G401.6 (cell line): ENCODE measurements around the gene PRKN.
"Not testable (repeated sequence)": the region's sequence is repeated elsewhere in the genome, so short reads cannot be mapped to it uniquely, and the experiment has no call there.

Source experiments
- FAIRE-seq: peaks from 2 replicates; lab custom pipeline; 2012; peaks lifted over from hg19 to GRCh38; lab: Jason Lieb, UNC

Gene PRKN

DNA sequence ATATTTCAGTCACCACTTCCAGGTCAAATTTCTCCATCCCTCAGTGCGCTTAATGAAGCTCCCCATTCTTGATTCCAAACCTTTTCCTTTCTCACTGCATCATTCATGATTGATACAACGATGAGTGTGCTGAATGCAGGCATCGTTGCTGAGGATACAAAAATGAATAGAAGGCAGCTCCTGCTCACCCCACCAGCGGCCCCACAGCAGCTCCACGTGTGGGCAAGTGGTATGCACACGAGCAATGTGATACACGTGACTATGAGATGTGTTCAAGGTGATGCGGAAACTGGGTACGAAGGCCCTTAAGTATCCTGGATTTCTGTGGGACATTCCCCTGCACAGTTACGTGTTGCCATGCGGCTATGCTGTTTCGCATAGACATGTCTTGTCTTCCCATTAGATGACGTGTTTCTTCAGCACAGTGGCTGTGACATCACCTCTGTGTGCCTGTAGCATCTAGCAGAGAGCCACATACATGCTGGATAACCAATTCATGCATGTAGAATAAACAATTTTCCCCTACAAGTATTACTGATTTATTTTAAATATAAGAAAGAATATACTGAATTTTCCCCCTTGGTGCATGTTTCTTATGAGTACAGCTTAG, 1193.2 kb downstream of the PRKN start:
- FAIRE-seq, result no peak

- FAIRE-seq, result no peak
Measured at GRCh38 chr6:161533266-161533665, 1194.3 kb downstream of the PRKN start.

GRCh38 chr6:161532536-161532935, 1195.0 kb downstream of the PRKN start:
- FAIRE-seq, result no peak

DNA sequence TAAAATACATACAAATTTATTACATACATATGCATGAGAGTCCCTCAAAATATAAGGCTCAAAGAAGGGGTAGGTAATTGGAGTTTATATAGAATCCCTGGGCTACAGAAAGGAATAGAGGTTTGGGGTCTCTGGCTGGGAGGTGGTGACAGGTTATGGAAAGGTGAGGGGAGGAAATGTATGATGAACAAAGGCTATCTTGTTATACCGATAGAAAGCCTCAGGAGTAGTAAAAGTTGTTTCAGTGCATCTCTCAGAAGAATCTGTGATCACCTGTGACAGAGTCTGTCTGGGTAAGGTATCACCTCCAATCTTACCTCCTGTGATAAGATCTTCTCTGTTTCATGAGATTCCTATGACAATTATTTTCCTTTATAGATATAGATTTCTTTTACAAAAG, 1200.8 kb downstream of the PRKN start:
- no peak for FAIRE-seq

DNA sequence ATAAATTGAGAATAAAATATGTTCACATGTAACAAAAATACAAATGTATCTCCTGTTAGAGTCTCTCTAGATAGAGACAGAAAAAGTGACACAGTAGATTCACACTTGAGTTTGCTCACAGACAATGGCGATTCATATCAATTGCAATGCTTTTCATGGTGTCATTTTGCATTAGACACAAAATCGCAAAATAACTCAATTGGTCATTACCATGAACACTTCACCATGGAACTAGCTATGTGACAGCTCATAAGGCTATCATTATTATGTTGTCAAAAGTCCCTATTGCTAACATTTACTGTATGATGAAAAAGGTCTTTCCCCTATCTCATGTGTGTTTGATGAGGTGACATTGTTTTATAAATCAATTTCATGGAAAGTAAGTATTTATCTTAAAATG, 1204.2 kb downstream of the PRKN start:
- FAIRE-seq, result no peak

GRCh38 chr6:161522276-161522675, 1205.3 kb downstream of the PRKN start:
- FAIRE-seq, result no peak

GRCh38 chr6:161511447-161512095, 1216.0 kb downstream of the PRKN start:
- FAIRE-seq, result no peak

GRCh38 chr6:161508341-161508740, 1219.2 kb downstream of the PRKN start:
- no peak for FAIRE-seq

GRCh38 chr6:161507375-161507774, 1220.2 kb downstream of the PRKN start:
- no peak for FAIRE-seq

DNA sequence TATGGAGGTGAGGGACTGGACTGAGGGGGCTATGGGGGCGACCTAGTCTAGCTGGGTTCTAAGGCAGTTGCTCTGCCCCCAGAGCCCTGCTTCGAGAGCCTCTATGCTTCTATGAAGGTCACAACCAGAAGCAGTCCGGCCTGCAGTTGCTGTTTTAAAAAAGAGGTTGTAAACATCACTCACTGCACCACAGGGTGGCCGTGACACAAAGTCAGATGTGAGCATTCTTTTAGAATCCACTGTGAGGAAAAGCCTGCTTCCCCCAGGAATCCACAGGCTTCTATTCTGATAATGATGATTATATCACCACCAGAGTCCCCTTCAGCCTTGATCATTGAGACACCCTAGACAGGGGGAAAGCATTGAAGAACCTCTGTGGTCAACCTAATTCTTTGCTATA, 1224.0 kb downstream of the PRKN start:
- FAIRE-seq, result no peak

DNA sequence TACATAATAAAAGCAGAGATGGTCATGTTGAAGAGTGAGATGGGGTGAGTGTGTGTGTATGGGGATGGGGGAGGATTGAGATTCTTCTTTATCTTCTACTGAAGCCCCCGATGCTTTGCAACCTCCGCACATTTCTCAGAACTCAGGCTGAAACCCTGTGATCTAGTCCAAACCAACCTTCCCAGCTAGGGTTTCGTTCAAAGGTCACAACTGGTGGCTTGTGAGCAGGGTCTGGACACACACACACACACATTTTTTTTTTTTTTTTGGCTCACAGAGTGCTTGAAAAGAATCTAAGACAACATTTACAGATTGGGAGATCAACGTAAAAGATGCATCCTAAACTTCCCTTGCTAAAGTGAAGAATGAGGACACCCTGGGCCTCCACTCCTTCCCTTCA, 1228.7 kb downstream of the PRKN start:
- no peak for FAIRE-seq

GRCh38 chr6:161498359-161498758, 1229.2 kb downstream of the PRKN start:
- no peak for FAIRE-seq

- FAIRE-seq, result no peak
Measured at GRCh38 chr6:161496941-161497340, 1230.6 kb downstream of the PRKN start.

DNA sequence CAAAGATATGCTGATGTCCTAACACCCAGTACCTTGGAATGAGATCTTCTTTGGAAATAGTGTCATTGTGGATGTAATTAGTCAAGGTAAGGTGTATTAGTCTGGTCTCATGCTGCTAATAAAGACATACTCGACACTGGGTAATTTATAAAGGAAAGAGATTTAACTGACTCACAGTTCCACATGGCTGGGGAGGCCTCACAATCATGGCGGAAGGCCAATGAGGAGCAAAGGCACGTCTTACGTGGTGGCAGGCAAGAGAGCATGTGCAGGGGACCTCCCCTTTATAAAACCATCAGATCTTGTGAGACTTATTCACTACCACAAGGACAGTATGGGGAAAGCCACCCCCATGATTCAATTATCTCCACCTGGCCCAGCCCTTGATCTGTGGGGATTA, 1231.3 kb downstream of the PRKN start:
- FAIRE-seq, result not testable (repeated sequence)

GRCh38 chr6:161494566-161494965, 1233.0 kb downstream of the PRKN start:
- no peak for FAIRE-seq

GRCh38 chr6:161493576-161494118, 1233.9 kb downstream of the PRKN start:
- FAIRE-seq, result no peak

GRCh38 chr6:161489626-161490306, 1237.8 kb downstream of the PRKN start:
- no peak for FAIRE-seq

GRCh38 chr6:161487694-161488093, 1239.9 kb downstream of the PRKN start:
- FAIRE-seq, result no peak

GRCh38 chr6:161487217-161487531, 1240.4 kb downstream of the PRKN start:
- no peak for FAIRE-seq

GRCh38 chr6:161486361-161487216, 1241.0 kb downstream of the PRKN start:
- no peak for FAIRE-seq

- no peak for FAIRE-seq
Measured at GRCh38 chr6:161482517-161482858, 1245.1 kb downstream of the PRKN start.

DNA sequence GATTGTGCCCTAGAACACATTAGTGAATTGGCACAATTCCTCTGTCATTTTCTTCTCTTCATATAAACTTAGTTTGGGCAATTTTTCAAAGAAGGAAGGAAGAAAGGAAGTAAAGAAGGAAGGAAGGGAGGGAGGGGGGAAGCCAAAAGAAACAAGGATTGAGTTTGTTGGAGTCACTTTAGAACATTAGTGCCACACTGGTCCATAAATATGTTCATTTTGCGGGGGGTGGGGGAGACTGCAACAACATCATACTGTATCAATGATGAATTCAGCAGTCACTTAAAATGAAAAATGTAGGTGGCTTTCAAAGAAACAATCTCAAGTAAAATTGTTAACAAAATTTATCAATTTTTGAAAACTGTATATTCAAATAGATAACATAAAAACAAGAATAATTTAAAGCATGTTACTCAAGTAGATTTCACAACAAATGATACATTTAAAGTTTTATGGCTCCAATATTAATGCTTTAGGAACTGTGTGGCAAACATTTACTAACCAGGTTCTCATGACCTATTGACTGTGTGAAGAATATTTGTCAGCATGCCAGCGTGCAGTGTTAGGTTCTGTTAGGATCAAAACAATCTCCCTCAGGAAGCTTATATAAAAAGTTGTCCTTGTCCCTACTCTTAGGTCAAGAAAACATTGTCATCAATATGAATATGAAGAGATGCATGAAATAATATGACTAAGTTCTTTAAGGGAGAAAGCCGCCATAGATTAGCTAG, 1245.6 kb downstream of the PRKN start:
- no peak for FAIRE-seq
